Effector CD4-positive, alpha-beta T cell (primary cell): ENCODE results near the gene KICS2.
"Not testable (repeated sequence)": the region's sequence is repeated elsewhere in the genome, so short reads cannot be mapped to it uniquely, and the experiment has no call there.

Experiments
- DNase-seq: peaks from one replicate; pipeline ENCODE4 v3.0.0-alpha.2; 2020

The KICS2 gene

GRCh38 chr12:64212119-64212746 is 9.9 kb downstream of the KICS2 start:
- no peak for DNase-seq

GRCh38 chr12:64207453-64207852 is 14.6 kb downstream of the KICS2 start:
- DNase-seq: no peak

- no peak for DNase-seq
Observed at GRCh38 chr12:64205542-64205941, 16.6 kb downstream of the KICS2 start.

DNA sequence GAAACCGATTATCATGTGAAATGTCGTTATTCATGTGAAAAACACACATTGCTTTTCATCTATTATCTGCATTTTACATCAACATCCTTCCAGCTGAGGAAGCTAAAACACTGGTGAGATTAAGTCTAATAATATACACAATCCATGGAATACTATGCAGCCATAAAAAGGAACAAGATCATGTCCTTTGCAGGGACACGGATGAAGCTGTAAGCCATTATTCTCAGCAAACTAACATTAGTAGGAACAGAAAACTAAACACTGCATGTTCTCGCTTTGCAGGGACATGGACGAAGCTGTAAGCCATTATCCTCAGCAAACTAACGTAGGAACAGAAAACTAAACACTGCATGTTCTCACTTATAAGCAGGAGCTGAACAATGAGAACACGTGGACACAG is 18.3 kb downstream of the KICS2 start:
- no peak for DNase-seq

DNA sequence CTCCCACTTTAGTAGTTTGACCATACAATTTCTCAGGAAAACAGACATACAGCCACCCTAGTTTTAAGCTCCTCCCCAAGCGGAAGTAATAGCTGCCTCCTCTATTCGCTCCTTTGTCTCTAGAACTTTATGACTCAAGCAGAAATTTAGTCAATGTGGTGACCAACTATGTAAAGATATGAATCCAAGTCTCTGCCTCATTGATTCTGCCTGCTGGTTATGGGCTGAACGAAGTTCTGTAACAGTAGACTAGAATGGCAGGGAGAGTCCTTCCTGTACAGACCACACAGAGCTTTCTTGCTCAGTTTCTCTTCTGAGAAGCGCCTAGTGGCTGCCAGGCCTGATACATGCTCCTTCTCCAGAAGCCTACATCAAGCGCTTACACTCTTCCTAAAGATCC is 19.1 kb downstream of the KICS2 start:
- no peak for DNase-seq

- not testable (repeated sequence) for DNase-seq
Observed at GRCh38 chr12:64195841-64196240, 26.3 kb downstream of the KICS2 start.

DNA sequence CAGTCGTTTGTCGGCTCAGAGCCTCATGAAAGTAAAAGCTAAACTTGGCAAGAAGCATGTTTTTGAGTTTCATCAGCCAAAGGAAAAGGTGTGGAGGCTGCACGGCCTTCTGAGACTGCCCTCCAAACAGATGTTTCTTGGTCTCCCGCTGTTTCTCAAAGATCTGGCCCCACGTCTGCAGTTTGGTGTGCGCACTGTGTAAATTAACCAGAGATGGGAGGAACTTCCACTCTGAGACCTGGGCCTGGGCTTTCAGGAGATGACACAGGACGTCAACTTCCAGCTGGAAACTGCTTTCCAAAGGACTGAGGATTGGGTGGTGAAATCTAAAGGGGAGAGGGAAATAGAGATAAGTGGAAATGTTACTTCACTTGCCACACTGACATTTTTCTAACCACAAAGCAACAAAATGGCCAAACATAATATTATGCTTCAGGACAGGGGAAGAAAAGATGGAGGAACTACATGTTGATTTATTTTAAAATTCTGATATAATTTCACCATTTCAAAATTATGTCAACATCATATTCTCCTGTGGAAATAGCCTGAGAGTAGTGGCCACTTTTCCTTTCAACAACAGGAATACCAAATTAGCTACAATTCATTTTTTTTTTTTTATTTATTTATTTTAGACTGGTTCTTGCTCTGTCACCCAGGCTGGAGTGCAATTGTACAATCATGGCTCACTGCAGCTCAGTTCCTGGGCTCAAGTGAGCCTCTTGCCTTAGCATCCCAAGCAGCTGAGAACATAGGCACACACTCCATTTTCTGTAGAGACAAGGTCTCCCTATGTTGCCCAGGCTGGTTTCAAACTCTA is 27.6 kb downstream of the KICS2 start:
- no peak for DNase-seq

DNA sequence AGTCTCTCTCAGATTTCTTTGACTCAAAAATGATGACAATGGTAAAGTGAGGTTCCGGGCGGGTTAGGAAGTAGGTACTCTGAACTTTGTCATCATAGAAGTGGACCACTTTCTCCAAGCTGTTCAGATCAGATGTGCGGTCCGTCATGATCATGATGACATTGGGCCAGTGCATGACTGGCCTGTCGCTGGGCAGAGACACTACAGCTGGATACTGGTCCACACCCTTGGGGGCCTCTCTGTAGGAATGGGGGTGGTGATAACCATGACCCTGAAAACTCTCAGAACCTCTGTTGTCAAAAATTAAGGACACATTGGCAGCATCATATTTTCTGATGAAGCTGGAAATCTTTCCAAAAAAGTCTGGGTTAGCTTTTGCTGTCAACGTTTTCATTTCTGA is 28.2 kb downstream of the KICS2 start:
- no peak for DNase-seq

DNA sequence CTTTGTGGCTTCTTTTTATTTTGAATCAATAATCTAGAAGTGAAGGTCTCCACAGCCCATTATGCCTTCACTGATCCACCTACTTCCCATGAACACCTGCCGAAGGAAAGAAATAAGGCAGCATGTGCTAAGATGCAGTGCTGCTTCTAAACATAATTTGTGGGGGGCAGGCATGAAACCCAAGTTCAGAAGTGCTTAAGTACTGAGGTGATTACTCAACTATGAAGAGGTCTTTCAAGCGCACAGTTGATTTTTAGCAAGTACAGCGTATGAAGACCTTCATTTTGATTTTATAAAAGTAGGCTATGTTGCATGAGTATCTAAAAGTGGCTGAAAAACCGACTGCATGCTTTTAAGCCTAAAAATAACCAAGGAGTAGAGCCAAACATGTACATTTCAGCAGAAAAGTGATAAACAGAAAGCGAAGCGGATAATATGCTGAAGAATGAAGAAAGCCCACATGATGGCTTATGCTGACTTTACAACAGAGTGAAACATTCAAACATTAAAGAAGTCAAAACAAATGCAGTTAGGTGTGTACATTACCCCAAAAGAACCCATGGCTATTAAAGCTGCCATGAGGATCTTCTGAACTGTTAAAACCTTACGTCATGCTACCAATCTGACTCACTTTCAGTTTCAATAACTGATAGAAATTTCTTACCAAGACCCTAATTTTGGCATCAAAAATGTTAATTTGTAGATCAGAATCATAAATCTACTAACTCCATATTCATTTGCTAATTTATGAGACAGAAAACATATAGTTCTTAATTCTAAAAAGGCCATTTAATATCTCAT is 29.3 kb downstream of the KICS2 start:
- no peak for DNase-seq

DNA sequence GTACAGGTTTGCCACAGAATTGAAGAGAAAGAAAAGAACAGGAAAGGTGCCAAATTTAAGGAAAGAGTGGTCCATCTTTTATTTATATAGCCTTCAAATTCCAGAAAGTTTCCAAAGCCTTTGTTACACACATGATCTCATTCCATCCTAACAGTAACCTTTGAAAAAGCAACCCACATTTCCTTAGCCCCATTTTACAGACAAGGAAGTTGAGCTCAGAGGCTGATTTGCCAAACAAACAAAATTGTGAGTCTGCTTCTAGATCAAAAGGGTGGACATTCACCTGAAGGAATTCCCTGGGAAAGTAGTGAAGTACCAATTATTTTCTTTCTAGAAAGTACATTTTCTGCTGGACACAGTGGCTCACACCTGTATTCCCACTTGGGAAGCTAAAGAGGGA is 32.0 kb downstream of the KICS2 start:
- no peak for DNase-seq

GRCh38 chr12:64189530-64189929 is 32.6 kb downstream of the KICS2 start:
- no peak for DNase-seq

- no peak for DNase-seq
Observed at GRCh38 chr12:64187794-64188193, 34.3 kb downstream of the KICS2 start.

DNA sequence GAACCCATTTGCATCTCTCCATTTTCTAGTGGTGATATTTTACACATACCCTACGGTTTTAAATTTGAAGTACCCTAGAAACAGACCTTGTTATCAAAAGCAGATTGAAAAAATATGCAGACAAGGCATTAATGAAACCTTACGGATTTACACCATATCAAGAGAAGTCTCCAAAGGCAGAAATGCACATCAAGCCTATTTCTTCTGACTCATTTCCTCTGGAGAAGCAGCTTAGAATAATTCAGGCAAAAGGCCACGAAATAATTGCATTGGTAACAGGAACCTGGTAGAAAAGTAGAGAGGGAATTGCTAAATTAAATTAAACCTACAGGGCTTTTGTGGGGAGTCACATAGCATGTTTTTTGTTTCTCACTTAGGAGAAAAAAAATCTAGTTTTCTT is 34.7 kb downstream of the KICS2 start:
- DNase-seq: no peak

- DNase-seq: no peak
Observed at GRCh38 chr12:64186789-64187188, 35.3 kb downstream of the KICS2 start.

DNA sequence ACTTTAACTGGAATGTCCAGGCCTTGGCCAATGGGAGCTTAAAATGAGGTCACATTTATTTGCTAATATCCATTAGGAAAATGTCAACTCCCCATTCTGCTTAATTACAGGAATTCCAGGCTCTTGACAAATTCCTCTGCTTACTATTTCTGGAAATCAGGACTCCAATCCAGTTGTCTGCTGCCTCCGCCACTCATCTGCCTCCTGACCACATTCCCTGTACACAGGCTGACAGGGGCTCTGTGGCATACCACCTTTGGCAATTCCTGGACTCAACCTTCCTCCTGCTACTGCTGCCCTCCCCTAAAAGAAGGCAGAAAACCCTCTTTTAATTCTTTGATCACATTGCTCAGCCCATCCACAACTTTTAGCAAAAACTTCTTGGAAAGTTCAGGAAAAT is 37.9 kb downstream of the KICS2 start:
- no peak for DNase-seq

GRCh38 chr12:64181430-64182291 is 40.4 kb downstream of the KICS2 start:
- no peak for DNase-seq

GRCh38 chr12:64180951-64181350 is 41.1 kb downstream of the KICS2 start:
- no peak for DNase-seq

- no peak for DNase-seq
Observed at GRCh38 chr12:64178122-64178521, 44.0 kb downstream of the KICS2 start.

GRCh38 chr12:64177001-64177400 is 45.1 kb downstream of the KICS2 start:
- DNase-seq: no peak

DNA sequence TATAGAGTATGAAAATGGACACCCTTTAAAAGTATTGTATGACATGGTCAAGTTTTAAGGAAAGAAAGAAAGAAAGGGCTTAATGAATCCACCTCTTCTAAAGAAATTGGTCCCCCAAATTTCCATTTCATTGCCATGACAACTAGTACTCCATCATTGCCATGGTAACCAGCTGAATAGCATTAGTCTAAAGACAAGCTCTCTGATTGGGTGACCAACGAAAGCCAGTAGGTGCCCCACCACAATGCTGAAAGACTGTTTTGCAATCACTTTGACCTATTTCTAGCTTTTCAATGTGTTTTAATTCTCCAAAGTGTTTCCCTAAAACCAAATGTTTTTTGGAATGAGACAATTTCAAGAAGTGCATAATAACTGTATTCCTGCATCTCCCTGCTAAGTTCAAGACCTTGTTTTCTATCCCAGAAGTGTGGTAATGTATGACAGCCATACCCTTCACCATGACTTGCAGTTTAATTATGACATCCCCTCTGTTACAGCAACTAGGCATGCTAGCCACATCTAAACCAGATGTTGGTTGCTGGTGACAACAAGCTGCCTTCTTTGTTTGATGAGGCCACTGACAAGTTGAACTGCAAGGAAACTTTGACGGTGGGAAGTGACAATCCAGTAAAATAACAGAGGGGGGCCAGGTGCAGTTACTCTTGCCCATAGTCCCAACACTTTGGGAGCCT is 46.7 kb downstream of the KICS2 start:
- no peak for DNase-seq

DNA sequence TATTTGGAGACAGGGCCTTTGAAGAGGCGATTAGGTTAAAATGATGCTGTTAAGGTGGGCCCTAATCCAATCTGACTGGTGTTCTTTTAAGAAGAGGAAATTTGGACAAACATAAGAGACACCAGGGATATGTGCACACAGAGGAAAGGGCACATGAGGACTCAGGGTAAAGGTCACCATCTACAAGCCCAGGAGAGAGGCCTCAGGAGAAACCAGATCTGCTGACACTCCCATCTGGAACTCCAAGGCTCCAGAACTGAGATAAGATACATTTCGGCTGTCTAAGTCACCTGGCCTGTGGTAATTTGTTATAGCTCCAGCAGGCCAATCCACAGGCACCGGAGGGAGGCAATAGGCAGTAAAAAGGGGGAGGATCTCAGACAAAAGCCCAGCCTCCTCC is 48.6 kb downstream of the KICS2 start:
- no peak for DNase-seq
